ENCODE data around the gene OBP2A. TPM values are rescaled to one million over a fixed set of nuclear protein-coding genes. Genes with fewer than 3 reads are reported as not detected.

The OBP2A gene
- total and polyA plus RNA-seq, 2 of the 8 experiments (the other 6 are each of a cell fraction or from before 2014, with no cell fraction given) = not detected

DNA sequence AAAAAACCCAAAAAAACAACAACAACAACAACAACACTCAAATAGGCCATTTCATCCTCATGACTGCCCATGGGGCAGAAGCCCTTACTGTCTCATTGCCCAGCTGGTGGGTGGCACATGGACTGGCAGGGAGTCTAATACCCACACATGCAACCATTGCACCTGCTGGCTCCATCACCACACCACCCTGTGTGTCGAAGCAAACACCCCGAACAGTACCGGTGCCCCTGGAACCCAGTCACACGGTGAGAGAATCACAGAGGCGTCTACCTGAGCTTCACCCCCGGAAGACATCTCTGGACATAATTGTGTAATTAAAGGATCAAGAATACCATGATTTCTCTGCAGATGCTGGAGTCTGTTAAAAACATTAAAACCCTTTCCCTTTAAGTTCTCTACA lies 22.1 kb downstream of the OBP2A start:
- no peak overlapping the region for H2BK120ac ChIP-seq (replicated peaks; ENCODE audit: low read depth, low read length)
- H4K8ac ChIP-seq (ENCODE audit: extremely low read depth, insufficient read depth, low read length) = no peak overlapping the region
- POLR2A ChIA-PET (ENCODE audit: partially characterized antibody) = no interaction called here
- no peak overlapping the region for H3K4me3 ChIP-seq (ENCODE audit: extremely low read depth in 1 of 4, insufficient read depth in 2 of 4, low read depth in 3 of 4, low read length in 4 of 4)
- no peak overlapping the region for H2BK20ac ChIP-seq (ENCODE audit: low read length)
- no peak overlapping the region for H3K4me2 ChIP-seq (ENCODE audit: insufficient read depth in 1 of 2, low read depth in 2 of 2, low read length in 2 of 2)
- H2AK5ac ChIP-seq (ENCODE audit: low read depth, low read length) = no peak overlapping the region
- no peaks in the 10 kb centered on the region for H3K79me2 ChIP-seq (ENCODE audit: control insufficient read depth in 1 of 2, insufficient read depth in 2 of 2, low read length in 2 of 2)
- no peaks in the 10 kb centered on the region for H3K27me3 ChIP-seq (replicated peaks in 1 of 4; ENCODE audit: control insufficient read depth in 3 of 4, extremely low read depth in 1 of 4, insufficient read depth in 3 of 4, low read length in 3 of 4)
- no peak overlapping the region for H3K27ac ChIP-seq (ENCODE audit: low read depth, low read length)
- H3K4me1 ChIP-seq (replicated peaks in 1 of 4; ENCODE audit: control insufficient read depth in 3 of 4, insufficient read depth in 4 of 4, low read length in 3 of 4) = peaks cover 0 to 3% (median 0%) of the 10 kb centered on the region in 4 experiments; a peak in 1 of 7 replicates
- H4K91ac ChIP-seq (replicated peaks; ENCODE audit: insufficient read length, low read length) = no peak overlapping the region
- H4K20me1 ChIP-seq (replicated peaks in 1 of 2; ENCODE audit: control insufficient read depth in 1 of 2, insufficient read depth in 2 of 2, low read length in 2 of 2) = peaks cover 0 to 3% of the 10 kb centered on the region in 2 experiments
- no peak overlapping the region for H3K9ac ChIP-seq (replicated peaks in 1 of 4; ENCODE audit: extremely low read depth in 1 of 4, low read depth in 3 of 4, low read length in 3 of 4)
- no peaks in the 10 kb centered on the region for H3K79me1 ChIP-seq (ENCODE audit: low read depth, low read length)
- no peak overlapping the region for H3K56ac ChIP-seq (replicated peaks; ENCODE audit: insufficient read length, low read depth, low read length)
- no peak overlapping the region for H2AFZ ChIP-seq (ENCODE audit: low read length)
- H3K36me3 ChIP-seq (ENCODE audit: control insufficient read depth in 2 of 4, insufficient read depth in 4 of 4, low read length in 3 of 4) = no peaks in the 10 kb centered on the region
- no peak overlapping the region for H3K18ac ChIP-seq (ENCODE audit: extremely low read depth, low read length)
- 92% methylated on average over 6 of the region's 6 CpGs; no CpG with 5 or more reads in 1 of the 2 experiments for WGBS, 2 experiments (ENCODE audit: extremely low coverage in 1 of 2, insufficient coverage in 1 of 2, insufficient read length in 1 of 2, insufficient replicate concordance in 2 of 2, low coverage in 1 of 2, low lambda C conversion rate in 2 of 2, missing lambda C conversion rate in 1 of 2)
- no peak overlapping the region for H4K5ac ChIP-seq (ENCODE audit: insufficient read length, low read depth, low read length)
- H3K4ac ChIP-seq (replicated peaks; ENCODE audit: insufficient read length, low read depth, low read length) = no peak overlapping the region
- H3K9me3 ChIP-seq (ENCODE audit: insufficient read depth in 2 of 2, low read depth in 1 of 2, low read length in 1 of 2) = peaks cover 0 to 13% of the 10 kb centered on the region in 2 experiments; a peak in 3 of 4 replicates
- no peak overlapping the region for H2BK15ac ChIP-seq (ENCODE audit: low read length)
- no peak overlapping the region for H3K23ac ChIP-seq (ENCODE audit: insufficient read length)
- DNase-seq (ENCODE audit: low read depth in 1 of 2, low spot score in 2 of 2) (no peak), FAIRE-seq (no peak)
- H2BK5ac ChIP-seq (ENCODE audit: low read depth, low read length) = no peak overlapping the region
- CTCF ChIA-PET (ENCODE audit: partially characterized antibody) = no interaction called here
- no peak overlapping the region for H2BK12ac ChIP-seq (ENCODE audit: low read depth, low read length)
- H3K23me2 ChIP-seq (ENCODE audit: low read depth, low read length) = peaks cover 7% of the 10 kb centered on the region; the same call in 1 of the 2 replicates
- no peak overlapping the region for H3K14ac ChIP-seq (ENCODE audit: insufficient read length)
- TF ChIP-seq SRF (IDR thresholded peaks at IDR 0.05; ENCODE audit: low read depth, low read length) (no peak), CEBPB (IDR thresholded peaks at IDR 0.05; ENCODE audit: low read depth, low read length) (no peak), JUND (IDR thresholded peaks at IDR 0.05; ENCODE audit: low read length) (no peak), JUN (IDR thresholded peaks at IDR 0.05; ENCODE audit: low read depth, low read length) (no peak), SUZ12 (IDR thresholded peaks at IDR 0.05; ENCODE audit: low read length) (no peak), RNF2 (IDR thresholded peaks at IDR 0.05; ENCODE audit: borderline replicate concordance, low read depth, low read length, missing control alignments, poor library complexity, severe bottlenecking) (no peak), SIX5 (IDR thresholded peaks at IDR 0.05; ENCODE audit: low read depth, low read length) (no peak), EP300 (IDR thresholded peaks at IDR 0.05; ENCODE audit: borderline replicate concordance in 1 of 2, low read depth in 2 of 2, low read length in 2 of 2) (no peak), POLR2AphosphoS5 (IDR thresholded peaks at IDR 0.05; ENCODE audit: low read depth, low read length) (no peak), SP4 (IDR thresholded peaks at IDR 0.05; ENCODE audit: low read length) (no peak), RAD21 (IDR thresholded peaks at IDR 0.05 in 1 of 2, conservative IDR thresholded peaks at IDR 0.05 in 1 of 2; ENCODE audit: low read depth in 2 of 2, low read length in 2 of 2) (no peak)

Measured in H1 (cell line).